Breast epithelium (tissue), 4 donors: ENCODE data around the gene IL22RA1. TPM values are rescaled to one million over a fixed set of nuclear protein-coding genes. Genes with fewer than 3 reads are reported as not detected.

Experiments used
- DNase-seq, 2 donors: peaks; one replicate each; pipeline ENCODE4 v3.0.0-alpha.2; 2019; ENCODE audit warnings: low spot score in 2 of 2
- H3K27ac ChIP-seq, 2 donors: fragments of 200-600 bp; sonication (generic) in 1 of 2; one replicate each; pipeline ENCODE4 v1.5.1; 2016 to 2019; ENCODE audit warnings: mild to moderate bottlenecking in 1 of 2
- H3K27me3 ChIP-seq, 2 donors: fragments of 200-600 bp; sonication (generic) in 1 of 2; one replicate each; pipeline versions ENCODE4 v1.5.1 to v1.6.0; 2017 to 2019; ENCODE audit warnings: control low read depth in 1 of 2, mild to moderate bottlenecking in 1 of 2
- H3K36me3 ChIP-seq: fragments of 200-600 bp; one replicate; pipeline ENCODE4 v1.5.1; 2019
- H3K4me1 ChIP-seq, 2 donors: fragments of 200-600 bp; sonication (generic); one replicate each; pipeline ENCODE4 v1.5.1; 2016 to 2019; ENCODE audit warnings: control low read depth in 1 of 2
- H3K4me3 ChIP-seq, 3 donors: fragments of 200-600 bp; sonication (generic); 1 replicate in 2 of 3; 2 replicates in 1 of 3; pipeline ENCODE4 v1.5.1; 2016 to 2019; ENCODE audit warnings: mild to moderate bottlenecking in 3 of 3, moderate library complexity in 2 of 3
- H3K9me3 ChIP-seq, 2 donors: fragments of 200-600 bp; sonication (generic) in 1 of 2; one replicate each; pipeline ENCODE4 v1.5.1; 2016 to 2019; ENCODE audit warnings: control low read depth in 1 of 2
- CTCF ChIP-seq, 3 donors: fragments of 450-650 bp; IDR thresholded peaks; one replicate each; pipeline ENCODE4 v1.5.1; 2016 to 2017; ENCODE audit warnings: antibody characterized with exemption in 3 of 3, mild to moderate bottlenecking in 3 of 3, moderate library complexity in 3 of 3
- POLR2A ChIP-seq: fragments of 450-650 bp; IDR thresholded peaks from one replicate; pipeline ENCODE4 v1.6.1; 2016; ENCODE audit warnings: antibody characterized with exemption, mild to moderate bottlenecking, moderate library complexity
- POLR2AphosphoS5 ChIP-seq, 3 donors: sonication (generic); formaldehyde crosslinking; IDR thresholded peaks; one replicate each; pipeline ENCODE4 v1.6.1; 2017; ENCODE audit warnings: antibody characterized with exemption in 3 of 3
- intact Hi-C: fragments of 100-400 bp; cut with DNase I; formaldehyde crosslinking; loops from one replicate; pipeline ENCODE4 v1.15.1; 2023; ENCODE audit warnings: low total_unique reads
- total RNA-seq, 3 donors: library from RNA; depleted of rRNA; stranded (reverse); fragments of >200 nt; gene quantifications; one replicate each; pipeline ENCODE4 v1.1.0, GENCODE V29; 2016

IL22RA1 gene
- total RNA-seq, 3 donors from 2014 or later: 0.73 to 0.98 TPM; not detected in 1

DNA sequence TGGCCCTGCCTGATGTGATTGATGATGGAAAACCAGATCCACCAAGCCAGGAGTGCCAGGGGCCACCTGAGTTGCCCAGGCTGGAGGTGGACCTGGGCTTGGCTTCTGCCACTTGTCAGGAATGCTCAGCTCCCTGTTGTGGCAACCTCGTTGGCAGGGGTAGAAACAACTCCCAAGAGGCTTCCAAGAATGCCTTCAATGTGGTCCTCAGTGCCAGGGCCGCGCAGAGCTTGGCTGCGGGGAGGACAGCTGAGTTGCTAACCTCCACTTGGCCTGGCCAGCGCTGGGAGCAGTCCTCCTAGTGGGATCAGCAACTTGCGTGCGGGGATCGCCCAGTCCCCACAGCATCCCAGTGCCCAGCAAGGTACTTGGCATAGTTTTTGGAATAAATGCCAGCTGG is 40.0 kb downstream of the IL22RA1 start:
- intact Hi-C loops: no loop called here
- DNase-seq: peak; percentile 58 to 86
- Histone ChIP-seq H3K4me3 (no peak overlapping the region), H3K27me3 (no peaks in the 10 kb centered on the region), H3K4me1 (no peaks in the 10 kb centered on the region), H3K9me3 (no peaks in the 10 kb centered on the region), H3K27ac (peak overlapping the region; percentile 31 to 73), H3K36me3 (no peaks in the 10 kb centered on the region)
- no peak for TF ChIP-seq POLR2A
- TF ChIP-seq POLR2AphosphoS5 (IDR thresholded peaks at IDR 0.05): peak in 2 of 3 donors; percentile 26 to 37
- TF ChIP-seq CTCF (IDR thresholded peaks at IDR 0.05): no peak

DNA sequence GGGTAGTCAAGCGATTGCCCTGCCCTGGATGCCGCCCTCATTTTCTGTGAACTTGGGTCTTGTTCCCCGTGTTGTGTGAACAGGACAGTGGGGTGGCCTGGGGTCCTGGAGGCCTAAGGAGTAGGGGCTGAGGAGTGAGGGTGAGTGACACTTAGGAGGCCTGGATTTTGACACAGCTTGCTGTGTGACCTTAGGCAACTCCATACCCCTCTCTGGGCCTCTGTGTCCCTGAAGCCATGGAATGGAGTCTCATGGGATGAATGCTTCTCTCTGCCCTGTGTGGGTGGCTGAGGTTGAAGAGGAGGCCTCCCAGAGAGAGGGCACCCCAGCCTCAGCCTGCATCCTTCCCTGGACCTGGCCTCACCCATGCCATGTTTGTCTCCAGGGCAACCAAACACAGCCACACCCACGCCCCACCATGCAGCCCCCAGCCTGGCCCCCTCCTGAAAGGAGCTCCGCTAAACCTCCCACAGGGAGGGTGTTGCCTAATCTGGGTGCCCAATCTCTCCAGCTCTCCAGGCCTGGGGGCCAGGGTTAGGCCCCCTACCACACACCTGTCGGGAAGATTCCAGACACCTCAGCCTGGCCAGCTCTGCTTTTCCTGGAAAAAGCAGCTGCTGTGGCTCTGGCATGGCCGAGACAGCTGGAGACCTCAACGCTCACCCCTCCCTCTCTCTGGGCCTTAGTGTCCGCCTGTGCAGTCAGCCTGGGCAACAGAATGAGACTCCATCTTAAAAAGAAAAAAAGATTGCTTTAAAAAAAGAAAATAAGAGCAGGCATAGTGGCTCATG is 40.9 kb downstream of the IL22RA1 start:
- H3K27me3 ChIP-seq: no peaks in the 10 kb centered on the region
- intact Hi-C loops: no loop called here
- no peaks in the 10 kb centered on the region for H3K4me1 ChIP-seq
- no peak for TF ChIP-seq CTCF (IDR thresholded peaks at IDR 0.05)
- no peak for TF ChIP-seq POLR2A
- TF ChIP-seq POLR2AphosphoS5 (IDR thresholded peaks at IDR 0.05): no peak
- peak in 1 of 2 donors; percentile 26 for DNase-seq
- no peaks in the 10 kb centered on the region for H3K36me3 ChIP-seq
- peak overlapping the region; percentile 31 to 73 for H3K27ac ChIP-seq
- H3K9me3 ChIP-seq: no peaks in the 10 kb centered on the region
- no peak overlapping the region for H3K4me3 ChIP-seq

DNA sequence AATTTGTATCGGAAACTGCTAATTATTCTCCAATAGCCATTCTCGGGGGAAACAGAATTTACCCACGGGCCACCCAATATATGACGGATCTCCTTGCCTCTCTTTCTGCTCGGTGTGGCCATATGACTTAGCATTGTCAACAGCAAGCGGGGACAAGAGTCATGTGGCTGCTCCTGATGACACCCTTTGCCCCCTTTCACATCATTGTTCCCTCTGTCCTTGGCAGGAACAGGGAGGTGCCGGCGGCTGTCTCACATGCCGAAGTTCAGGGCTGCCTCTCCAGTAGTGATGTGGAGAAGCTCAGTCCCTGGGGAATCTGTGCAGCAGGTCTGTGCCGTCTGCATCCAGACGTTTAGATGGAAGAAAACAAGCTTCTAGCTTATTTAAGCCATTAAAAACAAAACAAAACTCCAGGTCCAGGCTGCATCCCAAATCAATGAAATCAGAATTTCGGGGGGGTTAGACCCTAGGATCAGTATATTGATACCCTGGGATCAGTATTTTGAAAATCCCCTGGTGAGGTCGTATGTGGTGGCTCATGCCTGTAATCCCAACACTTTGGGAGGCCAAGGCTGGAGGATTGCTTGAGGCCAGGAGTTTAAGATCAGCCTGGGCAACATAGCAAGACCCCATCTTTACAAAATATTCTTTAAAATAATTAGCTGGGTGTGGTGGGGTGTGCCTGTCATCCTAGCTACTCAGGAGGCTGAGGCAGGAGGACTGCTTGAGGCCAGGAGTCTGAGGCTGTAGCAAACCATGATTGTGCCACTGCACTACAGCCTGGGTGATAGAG is 41.8 kb downstream of the IL22RA1 start:
- DNase-seq: no peak
- Histone ChIP-seq H3K27me3 (no peaks in the 10 kb centered on the region), H3K36me3 (no peaks in the 10 kb centered on the region), H3K9me3 (no peaks in the 10 kb centered on the region), H3K4me3 (no peak overlapping the region), H3K27ac (no peak overlapping the region), H3K4me1 (no peaks in the 10 kb centered on the region)
- intact Hi-C loops: no loop called here
- TF ChIP-seq CTCF (IDR thresholded peaks at IDR 0.05) (no peak), POLR2AphosphoS5 (IDR thresholded peaks at IDR 0.05) (no peak), POLR2A (no peak)

- H3K4me1 ChIP-seq: no peaks in the 10 kb centered on the region
- no peak overlapping the region for H3K27ac ChIP-seq
- H3K27me3 ChIP-seq: no peaks in the 10 kb centered on the region
- H3K36me3 ChIP-seq: no peaks in the 10 kb centered on the region
- no peak overlapping the region for H3K4me3 ChIP-seq
- no peak for DNase-seq
- TF ChIP-seq CTCF (IDR thresholded peaks at IDR 0.05): no peak
- TF ChIP-seq POLR2A: no peak
- TF ChIP-seq POLR2AphosphoS5 (IDR thresholded peaks at IDR 0.05): no peak
- H3K9me3 ChIP-seq: no peaks in the 10 kb centered on the region
- intact Hi-C loops: no loop called here
Observed at GRCh38 chr1:24098943-24099638, 43.8 kb downstream of the IL22RA1 start.
